Measurements from ENCODE around the gene SLCO2B1. TPM values are rescaled to one million over a fixed set of nuclear protein-coding genes. Genes with fewer than 3 reads are reported as not detected.

The SLCO2B1 gene
- total RNA-seq, 1 donor from 2014 or later: 0.18 TPM

- ChIA-PET POLR2A (no interaction called here), CTCF (no interaction called here)
- no peak for ATAC-seq (ENCODE audit: low read depth)
- no peak overlapping the region for H3K27ac Mint-ChIP-seq
- H3K4me3 Mint-ChIP-seq: no peak overlapping the region
- no peaks in the 10 kb centered on the region for H3K36me3 Mint-ChIP-seq (ENCODE audit: low read depth)
- H3K9me3 Mint-ChIP-seq: no peaks in the 10 kb centered on the region
- no peak for DNase-seq
- TF ChIP-seq, protein P1, sequence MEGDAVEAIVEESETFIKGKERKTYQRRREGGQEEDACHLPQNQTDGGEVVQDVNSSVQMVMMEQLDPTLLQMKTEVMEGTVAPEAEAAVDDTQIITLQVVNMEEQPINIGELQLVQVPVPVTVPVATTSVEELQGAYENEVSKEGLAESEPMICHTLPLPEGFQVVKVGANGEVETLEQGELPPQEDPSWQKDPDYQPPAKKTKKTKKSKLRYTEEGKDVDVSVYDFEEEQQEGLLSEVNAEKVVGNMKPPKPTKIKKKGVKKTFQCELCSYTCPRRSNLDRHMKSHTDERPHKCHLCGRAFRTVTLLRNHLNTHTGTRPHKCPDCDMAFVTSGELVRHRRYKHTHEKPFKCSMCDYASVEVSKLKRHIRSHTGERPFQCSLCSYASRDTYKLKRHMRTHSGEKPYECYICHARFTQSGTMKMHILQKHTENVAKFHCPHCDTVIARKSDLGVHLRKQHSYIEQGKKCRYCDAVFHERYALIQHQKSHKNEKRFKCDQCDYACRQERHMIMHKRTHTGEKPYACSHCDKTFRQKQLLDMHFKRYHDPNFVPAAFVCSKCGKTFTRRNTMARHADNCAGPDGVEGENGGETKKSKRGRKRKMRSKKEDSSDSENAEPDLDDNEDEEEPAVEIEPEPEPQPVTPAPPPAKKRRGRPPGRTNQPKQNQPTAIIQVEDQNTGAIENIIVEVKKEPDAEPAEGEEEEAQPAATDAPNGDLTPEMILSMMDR (IDR thresholded peaks at IDR 0.05): no peak
- intact Hi-C loops (cut with micrococcal nuclease): no loop called here
- H3K27me3 Mint-ChIP-seq: peaks cover 6% of the 10 kb centered on the region
- H3K4me1 Mint-ChIP-seq: no peaks in the 10 kb centered on the region
These were observed 46.8 kb downstream of the SLCO2B1 start for GRCh38 chr11:75197512-75198277.

- no peak for DNase-seq
- TF ChIP-seq, protein P1 (IDR thresholded peaks at IDR 0.05): no peak
- intact Hi-C loops (cut with micrococcal nuclease): no loop called here
- ChIA-PET CTCF (no interaction called here), POLR2A (no interaction called here)
- H3K36me3 Mint-ChIP-seq (ENCODE audit: low read depth): no peaks in the 10 kb centered on the region
- ATAC-seq (ENCODE audit: low read depth): no peak
- peaks cover 5% of the 10 kb centered on the region for H3K27me3 Mint-ChIP-seq
- H3K4me1 Mint-ChIP-seq: no peaks in the 10 kb centered on the region
- H3K4me3 Mint-ChIP-seq: no peak overlapping the region
- no peaks in the 10 kb centered on the region for H3K9me3 Mint-ChIP-seq
- no peak overlapping the region for H3K27ac Mint-ChIP-seq
These were observed 47.5 kb downstream of the SLCO2B1 start for GRCh38 chr11:75198278-75198973.

- Mint-ChIP-seq H3K27ac (no peak overlapping the region), H3K9me3 (no peaks in the 10 kb centered on the region), H3K4me3 (no peak overlapping the region), H3K36me3 (ENCODE audit: low read depth) (no peaks in the 10 kb centered on the region), H3K27me3 (peaks cover 4% of the 10 kb centered on the region), H3K4me1 (no peaks in the 10 kb centered on the region)
- DNase-seq: no peak
- CTCF ChIA-PET: no interaction called here
- POLR2A ChIA-PET: no interaction called here
- TF ChIP-seq, protein P1 (IDR thresholded peaks at IDR 0.05): no peak
- intact Hi-C loops (cut with micrococcal nuclease): no loop called here
- no peak for ATAC-seq (ENCODE audit: low read depth)
These were observed 48.6 kb downstream of the SLCO2B1 start for GRCh38 chr11:75199412-75199955.

- H3K4me1 Mint-ChIP-seq: no peaks in the 10 kb centered on the region
- H3K36me3 Mint-ChIP-seq (ENCODE audit: low read depth): no peaks in the 10 kb centered on the region
- intact Hi-C loops (cut with micrococcal nuclease): no loop called here
- TF ChIP-seq, protein P1 (IDR thresholded peaks at IDR 0.05): no peak
- H3K27ac Mint-ChIP-seq: no peak overlapping the region
- POLR2A ChIA-PET: no interaction called here
- peaks cover 4% of the 10 kb centered on the region for H3K27me3 Mint-ChIP-seq
- ATAC-seq (ENCODE audit: low read depth): no peak
- no peaks in the 10 kb centered on the region for H3K9me3 Mint-ChIP-seq
- H3K4me3 Mint-ChIP-seq: no peak overlapping the region
- no peak for DNase-seq
- CTCF ChIA-PET: no interaction called here
These were observed 49.1 kb downstream of the SLCO2B1 start for GRCh38 chr11:75200051-75200450.

DNA sequence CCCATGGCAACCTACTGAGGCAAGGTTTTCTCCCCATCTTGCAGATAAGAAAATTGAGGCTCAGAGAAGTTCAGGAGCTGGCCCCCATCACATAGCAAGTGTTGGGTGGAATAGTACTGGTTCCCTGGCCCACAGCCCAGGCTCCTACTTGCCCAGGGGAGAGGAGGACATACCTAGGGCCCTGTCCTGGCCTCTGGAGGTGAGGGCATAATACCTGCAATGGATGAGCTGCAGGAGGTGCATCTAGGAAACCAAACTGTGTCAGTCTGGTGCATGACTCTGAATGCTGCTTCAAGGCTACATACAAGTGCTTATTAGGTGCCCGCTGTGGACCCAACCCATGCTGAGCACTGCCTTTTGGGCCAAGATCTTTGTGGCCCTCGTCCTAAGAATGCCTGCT, 49.6 kb downstream of the SLCO2B1 start:
- ChIA-PET POLR2A (no interaction called here), CTCF (no interaction called here)
- Mint-ChIP-seq H3K4me3 (no peak overlapping the region), H3K27ac (no peak overlapping the region), H3K36me3 (ENCODE audit: low read depth) (no peaks in the 10 kb centered on the region), H3K4me1 (no peaks in the 10 kb centered on the region), H3K9me3 (no peaks in the 10 kb centered on the region), H3K27me3 (peaks cover 4% of the 10 kb centered on the region)
- DNase-seq (no peak), ATAC-seq (ENCODE audit: low read depth) (no peak)
- TF ChIP-seq, protein P1 (IDR thresholded peaks at IDR 0.05): no peak
- intact Hi-C loops (cut with micrococcal nuclease): no loop called here
